HG03135 (cell line): Measurements from ENCODE around the gene HSPA6.
"Not testable (repeated sequence)": the region's sequence is repeated elsewhere in the genome, so short reads cannot be mapped to it uniquely, and the experiment has no call there.

Source experiments
- ATAC-seq: cut with Tn5 transposase; IDR thresholded peaks from one replicate; pipeline ENCODE4 v1.9.1; 2021; ENCODE audit warnings: mild to moderate bottlenecking, moderate library complexity; ENCODE audit not compliant: unreplicated experiment

Gene HSPA6

GRCh38 chr1:161531986-161532643 is 7.8 kb downstream of the HSPA6 start:
- ATAC-seq, result no peak

GRCh38 chr1:161532644-161533567 is 8.6 kb downstream of the HSPA6 start:
- ATAC-seq, result not testable (repeated sequence)

GRCh38 chr1:161537068-161537669 is 12.8 kb downstream of the HSPA6 start:
- not testable (repeated sequence) for ATAC-seq

GRCh38 chr1:161538925-161539479 is 14.7 kb downstream of the HSPA6 start:
- ATAC-seq, result not testable (repeated sequence)

GRCh38 chr1:161539731-161540569 is 15.6 kb downstream of the HSPA6 start:
- ATAC-seq, result peak; percentile 52

GRCh38 chr1:161540570-161540960 is 16.2 kb downstream of the HSPA6 start:
- not testable (repeated sequence) for ATAC-seq

GRCh38 chr1:161542091-161542559 is 17.8 kb downstream of the HSPA6 start:
- ATAC-seq, result peak; percentile 51

- not testable (repeated sequence) for ATAC-seq
Measured at GRCh38 chr1:161543125-161543524, 18.8 kb downstream of the HSPA6 start.

GRCh38 chr1:161545005-161545731 is 20.8 kb downstream of the HSPA6 start:
- not testable (repeated sequence) for ATAC-seq

GRCh38 chr1:161547995-161548741 is 23.8 kb downstream of the HSPA6 start:
- not testable (repeated sequence) for ATAC-seq

- not testable (repeated sequence) for ATAC-seq
Measured at GRCh38 chr1:161548749-161549406, 24.5 kb downstream of the HSPA6 start.

GRCh38 chr1:161549652-161550051 is 25.3 kb downstream of the HSPA6 start, which contains the start of gene FCGR3A:
Gene FCGR3A, minus strand, starts transcription at chr1:161549818. Its CDS starts 82 bp downstream, at chr1:161549736.
- no peak for ATAC-seq

GRCh38 chr1:161550942-161551341 is 26.6 kb downstream of the HSPA6 start:
- ATAC-seq, result not testable (repeated sequence)

- ATAC-seq, result not testable (repeated sequence)
Measured at GRCh38 chr1:161553631-161554030, 29.3 kb downstream of the HSPA6 start.

- not testable (repeated sequence) for ATAC-seq
Measured at GRCh38 chr1:161554340-161554739, 30.0 kb downstream of the HSPA6 start.

GRCh38 chr1:161554815-161555417 is 30.6 kb downstream of the HSPA6 start:
- not testable (repeated sequence) for ATAC-seq

GRCh38 chr1:161556143-161556542 is 31.8 kb downstream of the HSPA6 start:
- not testable (repeated sequence) for ATAC-seq

GRCh38 chr1:161556990-161557389 is 32.6 kb downstream of the HSPA6 start:
- not testable (repeated sequence) for ATAC-seq
